ENCODE results near the gene RBM6.

DNA sequence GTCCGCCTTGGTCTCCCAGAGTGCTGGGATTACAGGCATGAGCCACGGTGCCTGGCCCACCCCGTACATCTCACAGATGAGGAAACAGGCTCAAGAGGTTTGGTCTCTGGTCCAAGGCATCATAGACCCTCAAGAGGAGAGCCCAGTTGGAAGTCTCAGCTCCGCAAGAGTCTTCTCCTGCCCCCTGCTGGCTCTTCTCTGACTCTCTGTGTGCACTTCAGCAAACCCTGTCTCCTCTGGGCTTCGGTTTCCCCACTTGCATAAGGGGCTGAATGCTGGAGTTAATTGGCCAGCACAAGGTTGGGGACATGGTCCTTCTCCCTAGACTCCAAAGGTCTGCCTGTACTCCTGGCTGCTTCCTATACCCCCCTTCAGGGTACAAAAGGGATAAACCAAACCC, 40.1 kb upstream of the RBM6 start:
- TF ChIP-seq, protein P1, sequence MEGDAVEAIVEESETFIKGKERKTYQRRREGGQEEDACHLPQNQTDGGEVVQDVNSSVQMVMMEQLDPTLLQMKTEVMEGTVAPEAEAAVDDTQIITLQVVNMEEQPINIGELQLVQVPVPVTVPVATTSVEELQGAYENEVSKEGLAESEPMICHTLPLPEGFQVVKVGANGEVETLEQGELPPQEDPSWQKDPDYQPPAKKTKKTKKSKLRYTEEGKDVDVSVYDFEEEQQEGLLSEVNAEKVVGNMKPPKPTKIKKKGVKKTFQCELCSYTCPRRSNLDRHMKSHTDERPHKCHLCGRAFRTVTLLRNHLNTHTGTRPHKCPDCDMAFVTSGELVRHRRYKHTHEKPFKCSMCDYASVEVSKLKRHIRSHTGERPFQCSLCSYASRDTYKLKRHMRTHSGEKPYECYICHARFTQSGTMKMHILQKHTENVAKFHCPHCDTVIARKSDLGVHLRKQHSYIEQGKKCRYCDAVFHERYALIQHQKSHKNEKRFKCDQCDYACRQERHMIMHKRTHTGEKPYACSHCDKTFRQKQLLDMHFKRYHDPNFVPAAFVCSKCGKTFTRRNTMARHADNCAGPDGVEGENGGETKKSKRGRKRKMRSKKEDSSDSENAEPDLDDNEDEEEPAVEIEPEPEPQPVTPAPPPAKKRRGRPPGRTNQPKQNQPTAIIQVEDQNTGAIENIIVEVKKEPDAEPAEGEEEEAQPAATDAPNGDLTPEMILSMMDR (IDR thresholded peaks at IDR 0.05 in 8 of 11, conservative IDR thresholded peaks at IDR 0.05 in 3 of 11): peak in 1 of 11 experiments; percentile 15
- TF ChIP-seq POLR2A (IDR thresholded peaks at IDR 0.05) (no peak), POLR2AphosphoS5 (IDR thresholded peaks at IDR 0.05) (no peak)
